HG02981 (cell line): ENCODE data around the gene ELSPBP1.
"Not testable (repeated sequence)": the region's sequence is repeated elsewhere in the genome, so short reads cannot be mapped to it uniquely, and the experiment has no call there.

Experiments used
- ATAC-seq: cut with Tn5 transposase; IDR thresholded peaks from one replicate; pipeline ENCODE4 v1.9.1; 2021; ENCODE audit warnings: mild to moderate bottlenecking, moderate library complexity; ENCODE audit not compliant: unreplicated experiment

ELSPBP1 gene

GRCh38 chr19:48041877-48042580, 47.6 kb downstream of the ELSPBP1 start:
- no peak for ATAC-seq

- no peak for ATAC-seq
These were observed 49.3 kb downstream of the ELSPBP1 start, which contains the start of gene CABP5 for GRCh38 chr19:48043675-48044258. CABP5 (minus strand) TSS chr19:48044079; CDS start chr19:48043922, 157 bp downstream.

GRCh38 chr19:48044561-48044960, 50.1 kb downstream of the ELSPBP1 start:
- ATAC-seq, result no peak

- no peak for ATAC-seq
These were observed 57.1 kb downstream of the ELSPBP1 start for GRCh38 chr19:48051335-48052033.

GRCh38 chr19:48053076-48053475, 58.6 kb downstream of the ELSPBP1 start:
- no peak for ATAC-seq

- ATAC-seq, result no peak
These were observed 59.4 kb downstream of the ELSPBP1 start for GRCh38 chr19:48053856-48054255.

GRCh38 chr19:48059331-48059730, 64.9 kb downstream of the ELSPBP1 start:
- ATAC-seq, result no peak

- no peak for ATAC-seq
These were observed 65.9 kb downstream of the ELSPBP1 start for GRCh38 chr19:48060381-48060780.

GRCh38 chr19:48061401-48062344, 67.2 kb downstream of the ELSPBP1 start:
- no peak for ATAC-seq

GRCh38 chr19:48064509-48064908, 70.1 kb downstream of the ELSPBP1 start:
- no peak for ATAC-seq

- ATAC-seq, result no peak
These were observed 75.0 kb downstream of the ELSPBP1 start for GRCh38 chr19:48069435-48069834.

- not testable (repeated sequence) for ATAC-seq
These were observed 75.8 kb downstream of the ELSPBP1 start for GRCh38 chr19:48070177-48070769.
